K562 (cell line): ENCODE measurements around the gene PPIA. TPM values are rescaled to one million over a fixed set of nuclear protein-coding genes. Genes with fewer than 3 reads are reported as not detected.

ENCODE experiments used
- ATF1 ChIP-seq, 2 experiments: fragments of 450-650 bp in 1 of 2; IDR thresholded peaks; 2 replicates each; pipeline ENCODE4 v1.6.1; 2016; ENCODE audit warnings: missing compliant biosample characterization in 1 of 2, missing genetic modification characterization in 1 of 2
- CREB5 ChIP-seq: fragments of 250-450 bp; sonication (Bioruptor Pico); IDR thresholded peaks from 2 replicates; pipeline ENCODE4 v1.5.0; 2020; ENCODE audit warnings: mild to moderate bottlenecking
- CTBP1 ChIP-seq: fragments of 450-650 bp; IDR thresholded peaks from 2 replicates; pipeline ENCODE4 v1.6.1; 2016; ENCODE audit warnings: borderline replicate concordance
- E2F8 ChIP-seq: fragments of 450-650 bp; IDR thresholded peaks from 2 replicates; pipeline ENCODE4 v1.7.1; 2018; ENCODE audit warnings: mild to moderate bottlenecking, low read depth; ENCODE audit not compliant: partially characterized antibody
- EP300 ChIP-seq: IDR thresholded peaks from 2 replicates; pipeline ENCODE4 v1.6.1; 2012; ENCODE audit warnings: low read length, improper control_type of control experiment
- FOXJ2 ChIP-seq: fragments of 200-800 bp; sonication (Bioruptor generic); IDR thresholded peaks from 2 replicates; pipeline ENCODE4 v1.6.1; 2016; ENCODE audit warnings: missing genetic modification characterization, missing compliant biosample characterization
- GTF3C2 ChIP-seq: IDR thresholded peaks from 3 replicates; pipeline ENCODE4 v1.6.1; 2011; ENCODE audit warnings: borderline replicate concordance, mild to moderate bottlenecking, moderate library complexity; ENCODE audit not compliant: insufficient read length; ENCODE audit errors: extremely low read depth
- HNRNPH1 ChIP-seq: fragments of 200-400 bp; formaldehyde crosslinking; optimal IDR thresholded peaks from 2 replicates; pipeline ENCODE3; 2017; ENCODE audit warnings: low read depth, mild to moderate bottlenecking, low read length, moderate library complexity
- NFE2L1 ChIP-seq: fragments of 450-650 bp; IDR thresholded peaks from 2 replicates; pipeline ENCODE4 v1.6.1; 2016; ENCODE audit warnings: missing genetic modification characterization, low read depth, mild to moderate bottlenecking, missing compliant biosample characterization, moderate library complexity, borderline replicate concordance
- NRF1 ChIP-seq, 2 experiments: fragments of 450-650 bp; IDR thresholded peaks in 1 of 2; conservative IDR thresholded peaks in 1 of 2; 2 replicates each; pipeline ENCODE4 v1.6.1; 2014; ENCODE audit warnings: mild to moderate bottlenecking in 2 of 2
- PCBP1 ChIP-seq: fragments of 200-400 bp; formaldehyde crosslinking; IDR thresholded peaks from 2 replicates; pipeline ENCODE4 v1.6.1; 2018; ENCODE audit warnings: mild to moderate bottlenecking, low read depth, low read length; ENCODE audit not compliant: poor library complexity, severe bottlenecking
- PHF8 ChIP-seq: fragments of 200-600 bp; sonication (generic); IDR thresholded peaks from 2 replicates; pipeline ENCODE4 v1.6.1; 2012; ENCODE audit warnings: mixed run types, mild to moderate bottlenecking, inconsistent platforms, low read length, moderate library complexity, borderline replicate concordance
- PHTF2 ChIP-seq: fragments of 250-450 bp; sonication (Bioruptor Pico); IDR thresholded peaks from 2 replicates; pipeline ENCODE4 v1.5.0; 2021; ENCODE audit warnings: mild to moderate bottlenecking
- SOX6 ChIP-seq: fragments of 450-650 bp; IDR thresholded peaks from 2 replicates; pipeline ENCODE4 v1.6.1; 2014; ENCODE audit warnings: mild to moderate bottlenecking
- TAF7 ChIP-seq: fragments of 450-650 bp; IDR thresholded peaks from 2 replicates; pipeline ENCODE4 v1.6.1; 2016; ENCODE audit warnings: missing genetic modification characterization, missing compliant biosample characterization
- WHSC1 ChIP-seq: IDR thresholded peaks from one replicate; pipeline ENCODE4 v1.6.1; 2012; ENCODE audit warnings: low read length, control low read depth, inconsistent platforms
- ZNF395 ChIP-seq: fragments of 200-800 bp; sonication (Bioruptor generic); IDR thresholded peaks from 2 replicates; pipeline ENCODE4 v1.6.1; 2017; ENCODE audit warnings: missing genetic modification characterization, missing compliant biosample characterization
- ZNF668 ChIP-seq: fragments of 250-450 bp; sonication (Bioruptor Pico); IDR thresholded peaks from 2 replicates; pipeline ENCODE4 v1.8.0; 2022; ENCODE audit warnings: mild to moderate bottlenecking, inconsistent platforms
- ZNF764 ChIP-seq: fragments of 250-450 bp; sonication (Bioruptor Pico); IDR thresholded peaks from 2 replicates; pipeline ENCODE4 v1.4.0; 2020; ENCODE audit warnings: low read depth, mild to moderate bottlenecking, moderate library complexity
- ZNF77 ChIP-seq: fragments of 250-450 bp; sonication (Bioruptor Pico); IDR thresholded peaks from 2 replicates; pipeline ENCODE4 v1.5.0; 2020
- polyA plus RNA-seq, 8 experiments: library from polyadenylated mRNA; depleted of rRNA in 4 of 8; stranded (reverse) in 5 of 8; unstranded in 3 of 8; fragments of >200 nt; fragmentation: Nextera tagmentation in 2 of 8; fragmentation: Illumina TruSeq in 1 of 8; extraction: Ambion mirVana in 2 of 8; extraction: Trizol in 1 of 8; gene quantifications; 2 replicates each; pipeline versions ENCODE4 v1.2.1 to v1.2.3, GENCODE V29; 2011 to 2014; ENCODE audit warnings: inconsistent platforms in 1 of 8, missing spikeins in 1 of 8
- total RNA-seq, 7 experiments: library from RNA; depleted of rRNA in 6 of 7; stranded (reverse); fragments of >200 nt in 6 of 7; fragmentation: Illumina TruSeq in 2 of 7; extraction: Trizol in 2 of 7; gene quantifications; 2 replicates each; pipeline versions ENCODE4 v1.2.1 to v1.2.3, GENCODE V29; 2011 to 2021; ENCODE audit warnings: low replicate concordance in 1 of 7

The PPIA gene
- total and polyA plus RNA-seq, 9 of the 15 experiments (the other 6 are each of a cell fraction or from before 2014, with no cell fraction given): 2,583 to 7,504 (median 3,973) TPM

- TF ChIP-seq CREB5 (CRISPR knock-in tag): no peak
- no peak for TF ChIP-seq PCBP1
- no peak for TF ChIP-seq PHTF2 (CRISPR knock-in tag)
- 0 out of 2 replicates have a peak, but pooled peaks have one; percentile 32 for TF ChIP-seq ZNF395
- TF ChIP-seq ZNF77 (CRISPR knock-in tag): no peak
- TF ChIP-seq E2F8: no peak
- no peak for TF ChIP-seq NFE2L1
- peak; percentile 26; the same call in 1 of the 2 replicates for TF ChIP-seq SOX6
- TF ChIP-seq PHF8: no peak
- TF ChIP-seq ZNF764 (CRISPR knock-in tag): 0 out of 2 replicates have a peak, but pooled peaks have one; percentile 23
- no peak for TF ChIP-seq HNRNPH1
- TF ChIP-seq EP300: no peak
- TF ChIP-seq NRF1 (conservative IDR thresholded peaks at IDR 0.05 in 1 of 2, IDR thresholded peaks at IDR 0.05 in 1 of 2): no peak
- peak; percentile 81; the same call in 1 of the 2 replicates for TF ChIP-seq CTBP1
- TF ChIP-seq FOXJ2 (tag): no peak
- no peak for TF ChIP-seq GTF3C2
- no peak for TF ChIP-seq WHSC1
- no peak for TF ChIP-seq ZNF668 (CRISPR knock-in tag)
- no peak for TF ChIP-seq ATF1 (CRISPR knock-in tag; IDR thresholded peaks at IDR 0.05)
- no peak for TF ChIP-seq ATF1 (tag; IDR thresholded peaks at IDR 0.05)
- no peak for TF ChIP-seq TAF7 (tag)
Measured at GRCh38 chr7:44824894-44825526, 28.5 kb downstream of the PPIA start (continued).
